VCaP (cell line): ENCODE results near the gene KCND3.
A peak's percentile ranks its signal among the peaks of the same experiment; 100 is the strongest.

Source experiments
- H3K27ac ChIP-seq: fragments of 450-650 bp; 2 replicates; pipeline ENCODE4 v1.5.1; 2017
- CTCF ChIP-seq: fragments of 450-650 bp; conservative IDR thresholded peaks from 2 replicates; pipeline ENCODE4 v1.5.1; 2017; ENCODE audit warnings: mild to moderate bottlenecking, moderate library complexity

Gene KCND3

GRCh38 chr1:111980686-111981085 lies 8.8 kb downstream of the KCND3 start:
- no peak for TF ChIP-seq CTCF
- H3K27ac ChIP-seq = no peak overlapping the region

GRCh38 chr1:111978695-111979094 lies 10.8 kb downstream of the KCND3 start:
- H3K27ac ChIP-seq = peak overlapping the region; percentile 94; the same call in 1 of the 2 replicates
- TF ChIP-seq CTCF = no peak

DNA sequence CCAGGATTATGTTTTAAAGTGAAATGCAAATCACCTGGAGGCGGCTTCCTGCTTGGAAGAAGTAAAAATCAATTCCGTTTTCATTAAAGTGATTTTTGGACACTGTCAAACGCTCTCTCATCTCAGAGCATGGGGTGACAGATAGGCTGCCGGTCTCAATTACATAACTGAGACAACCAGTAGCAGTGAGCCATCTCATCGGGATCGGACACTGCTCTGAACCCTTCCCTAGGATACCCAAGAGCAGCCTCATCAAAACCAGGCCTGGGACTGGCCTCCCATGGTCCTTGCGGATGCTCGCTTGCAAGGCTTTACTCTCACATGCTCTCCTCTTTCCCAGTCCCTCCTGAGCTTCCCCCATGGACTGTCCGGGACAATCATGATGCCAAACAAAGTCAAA lies 12.1 kb downstream of the KCND3 start:
- H3K27ac ChIP-seq = peak overlapping the region; percentile 94
- TF ChIP-seq CTCF = no peak

- TF ChIP-seq CTCF = no peak
- peak overlapping the region; percentile 94 for H3K27ac ChIP-seq
These were observed 12.6 kb downstream of the KCND3 start for GRCh38 chr1:111976842-111977241.

DNA sequence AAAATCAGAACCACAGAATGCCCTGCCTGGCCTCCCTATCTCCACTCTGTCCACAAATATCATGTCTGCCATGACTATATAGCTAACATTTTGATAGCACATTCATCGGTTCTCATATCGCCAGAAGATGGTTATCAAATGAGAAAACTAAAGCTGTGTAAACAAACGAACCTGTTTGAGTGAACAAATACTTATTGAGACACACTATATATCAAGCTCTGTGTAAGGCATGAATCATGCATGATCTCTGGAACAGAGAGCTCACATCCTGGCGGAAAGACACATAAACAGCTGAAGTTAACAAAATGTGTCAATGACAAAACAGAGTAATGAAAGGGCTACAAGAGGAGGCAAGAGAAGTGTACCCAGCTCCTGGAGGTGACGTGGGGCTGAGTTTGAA lies 13.1 kb downstream of the KCND3 start:
- no peak for TF ChIP-seq CTCF
- peak overlapping the region; percentile 94 for H3K27ac ChIP-seq

DNA sequence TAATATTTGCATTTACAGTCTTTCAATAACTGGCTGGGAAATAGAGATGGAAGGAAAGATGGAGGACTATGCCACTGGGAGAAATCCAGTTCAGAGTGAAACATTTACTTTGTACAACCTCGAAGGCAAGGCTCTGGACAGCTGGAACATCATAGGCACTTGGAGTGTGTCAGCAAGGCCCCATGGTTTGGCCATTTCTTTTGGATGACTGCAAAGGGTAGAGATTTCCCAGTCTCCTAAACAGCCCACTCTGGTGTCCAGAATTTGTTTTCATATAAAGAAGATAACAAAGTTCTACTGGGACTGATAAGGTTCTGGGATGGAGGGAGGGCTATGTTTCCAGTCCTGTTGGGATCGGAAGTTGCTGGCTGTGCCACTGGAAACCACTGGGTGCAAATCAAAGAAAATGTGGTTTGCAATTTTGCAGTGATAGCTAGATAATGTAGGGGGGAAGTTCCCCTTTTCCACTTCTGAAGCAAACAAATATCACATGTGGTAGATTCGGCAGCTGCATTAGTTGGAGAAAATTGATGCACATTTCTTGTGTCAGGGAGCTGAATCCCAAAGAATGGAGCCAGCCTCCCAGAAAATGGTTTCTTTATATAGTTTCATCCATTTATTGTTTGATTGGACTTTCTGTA lies 16.2 kb downstream of the KCND3 start:
- no peak for TF ChIP-seq CTCF
- H3K27ac ChIP-seq = no peak overlapping the region; the same call in 1 of the 2 replicates

DNA sequence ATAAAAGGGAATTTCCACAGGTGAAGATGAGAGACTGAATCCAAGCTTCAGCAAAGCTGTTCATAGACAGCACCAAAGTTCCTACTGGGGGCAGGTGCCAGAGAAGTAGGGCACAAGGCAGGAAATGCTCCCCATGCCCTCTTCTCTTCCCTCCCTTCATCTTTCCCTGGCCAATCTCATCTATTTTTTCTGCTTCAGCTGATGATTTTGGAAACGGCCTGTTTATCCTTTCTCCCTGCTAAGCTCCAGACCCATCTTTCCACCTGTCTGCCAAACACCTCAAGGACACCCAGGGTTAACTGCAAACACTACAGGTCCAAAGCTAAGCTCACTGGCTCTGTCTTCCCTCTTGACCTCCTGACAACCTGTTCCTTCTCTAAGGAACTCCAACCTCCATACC lies 18.1 kb downstream of the KCND3 start:
- no peak for TF ChIP-seq CTCF
- no peak overlapping the region for H3K27ac ChIP-seq
